HG03565 (cell line): ENCODE measurements around the gene C1S.
"Not testable (repeated sequence)": the region's sequence is repeated elsewhere in the genome, so short reads cannot be mapped to it uniquely, and the experiment has no call there.

Experiments
- ATAC-seq: cut with Tn5 transposase; IDR thresholded peaks from one replicate; pipeline ENCODE4 v1.9.1; 2021; ENCODE audit warnings: mild to moderate bottlenecking, moderate library complexity; ENCODE audit not compliant: unreplicated experiment

The C1S gene

GRCh38 chr12:7046383-7047105, 14.0 kb upstream of the C1S start:
- ATAC-seq: no peak

GRCh38 chr12:7047306-7047705, 13.2 kb upstream of the C1S start:
- ATAC-seq: no peak

GRCh38 chr12:7049445-7049951, 11.0 kb upstream of the C1S start:
- not testable (repeated sequence) for ATAC-seq

- not testable (repeated sequence) for ATAC-seq
Measured at GRCh38 chr12:7049973-7050372, 10.5 kb upstream of the C1S start.

GRCh38 chr12:7054925-7055324, 5.6 kb upstream of the C1S start:
- ATAC-seq: no peak

GRCh38 chr12:7055736-7056135, 4.8 kb upstream of the C1S start:
- not testable (repeated sequence) for ATAC-seq

- ATAC-seq: no peak
Measured at GRCh38 chr12:7058163-7058845, 2.2 kb upstream of the C1S start.

- ATAC-seq: no peak
Measured at GRCh38 chr12:7058850-7059395, 1.6 kb upstream of the C1S start.

GRCh38 chr12:7059780-7060179, 738 bp upstream of the C1S start:
- no peak for ATAC-seq

- no peak for ATAC-seq
Measured at GRCh38 chr12:7061138-7061537, 620 bp downstream of the C1S start.

- no peak for ATAC-seq
Measured at GRCh38 chr12:7061596-7061995, 1.1 kb downstream of the C1S start.

- no peak for ATAC-seq
Measured at GRCh38 chr12:7064516-7064915, 4.0 kb downstream of the C1S start.

- no peak for ATAC-seq
Measured at GRCh38 chr12:7065073-7065623, 4.6 kb downstream of the C1S start.

- no peak for ATAC-seq
Measured at GRCh38 chr12:7066596-7066995, 6.1 kb downstream of the C1S start.

- ATAC-seq: no peak
Measured at GRCh38 chr12:7067096-7067495, 6.6 kb downstream of the C1S start.

GRCh38 chr12:7068240-7068993, 7.9 kb downstream of the C1S start:
- ATAC-seq: no peak

GRCh38 chr12:7068994-7069346, 8.5 kb downstream of the C1S start:
- ATAC-seq: no peak

GRCh38 chr12:7069386-7069785, 8.9 kb downstream of the C1S start:
- no peak for ATAC-seq

GRCh38 chr12:7072035-7072434, 11.5 kb downstream of the C1S start:
- ATAC-seq: no peak

- no peak for ATAC-seq
Measured at GRCh38 chr12:7072554-7072953, 12.0 kb downstream of the C1S start.

- no peak for ATAC-seq
Measured at GRCh38 chr12:7073946-7074345, 13.4 kb downstream of the C1S start.
